ENCODE measurements around the gene TYW1. TPM values are rescaled to one million over a fixed set of nuclear protein-coding genes. Genes with fewer than 3 reads are reported as not detected.
"Not testable (repeated sequence)": the region's sequence is repeated elsewhere in the genome, so short reads cannot be mapped to it uniquely, and the experiment has no call there.

TYW1 gene
- total RNA-seq, 5 donors from 2014 or later (not counting 1 experiment from before 2014, with no cell fraction given) = 20.1 to 26.7 (median 22.7) TPM

GRCh38 chr7:66989552-66989951 lies 7.1 kb upstream of the TYW1 start:
- CTCF ChIA-PET, H3K27me3 Mint-ChIP-seq: not testable (repeated sequence)

GRCh38 chr7:66994051-66994450 lies 2.6 kb upstream of the TYW1 start:
- peaks cover 27 to 35% (median 32%) of the 10 kb centered on the region in 3 donors for H3K4me1 Mint-ChIP-seq
- no CpG with 5 or more reads among the region's 5 CpGs for WGBS (ENCODE audit: insufficient coverage)
- Histone ChIP-seq H3K27ac (ENCODE audit: low read length) (peak overlapping the region; percentile 98), H3K36me3 (ENCODE audit: control insufficient read depth in 2 of 2, extremely low read depth in 1 of 2, insufficient read depth in 1 of 2, low read length in 1 of 2) (peaks cover 0 to 25% of the 10 kb centered on the region in 2 donors), H3K4me1 (ENCODE audit: control insufficient read depth in 1 of 2, extremely low read depth in 1 of 2, insufficient read depth in 2 of 2, low read length in 2 of 2) (peaks cover 6 to 19% of the 10 kb centered on the region in 2 experiments), H3K4me3 (ENCODE audit: control insufficient read depth in 1 of 2, extremely low read depth in 1 of 2, low read length in 1 of 2) (peak overlapping the region in 1 of 2 donors; percentile 86)
- peaks cover 16% of the 10 kb centered on the region for H3K36me3 Mint-ChIP-seq
- DNase-seq; H3K9me3 Mint-ChIP-seq; POLR2A ChIA-PET; H3K27me3 ChIP-seq (replicated peaks in 1 of 2; ENCODE audit: control insufficient read depth in 2 of 2, extremely low read depth in 1 of 2, insufficient read depth in 2 of 2, low read length in 1 of 2); H3K27me3 Mint-ChIP-seq; CTCF ChIA-PET; H3K9me3 ChIP-seq; ATAC-seq (replicated peaks in 1 of 4): not testable (repeated sequence)
- H3K4me3 Mint-ChIP-seq = peak overlapping the region; percentile 91 to 100 (median 98)
- H3K27ac Mint-ChIP-seq = peak overlapping the region; percentile 100

More at GRCh38 chr7:66989552-66989951, 7.1 kb upstream of the TYW1 start:
- WGBS (ENCODE audit: insufficient coverage) = no CpG with 5 or more reads among the region's 3 CpGs
- H3K27me3 ChIP-seq (replicated peaks in 1 of 2; ENCODE audit: control insufficient read depth in 2 of 2, extremely low read depth in 1 of 2, insufficient read depth in 2 of 2, low read length in 1 of 2); H3K27ac Mint-ChIP-seq; DNase-seq; H3K27ac ChIP-seq (ENCODE audit: low read length); H3K4me3 Mint-ChIP-seq; H3K9me3 ChIP-seq; H3K9me3 Mint-ChIP-seq; H3K4me3 ChIP-seq (ENCODE audit: control insufficient read depth in 1 of 2, extremely low read depth in 1 of 2, low read length in 1 of 2); ATAC-seq (replicated peaks in 1 of 4): not testable (repeated sequence)
- Mint-ChIP-seq H3K4me1 (peaks cover 18 to 22% (median 21%) of the 10 kb centered on the region in 3 donors), H3K36me3 (peaks cover 31% of the 10 kb centered on the region)
- peaks cover 0 to 42% of the 10 kb centered on the region in 2 donors for H3K36me3 ChIP-seq (ENCODE audit: control insufficient read depth in 2 of 2, extremely low read depth in 1 of 2, insufficient read depth in 1 of 2, low read length in 1 of 2)
- H3K4me1 ChIP-seq (ENCODE audit: control insufficient read depth in 1 of 2, extremely low read depth in 1 of 2, insufficient read depth in 2 of 2, low read length in 2 of 2) = peaks cover 6 to 10% of the 10 kb centered on the region in 2 experiments
- POLR2A ChIA-PET = interaction anchor here in 1 of 2 donors (0.7 kb wide), 1 partner anchor 68 kb away, joined by 4 read pairs; no protein-coding TSS in a partner anchor

GRCh38 chr7:66994691-66995049 lies 2.0 kb upstream of the TYW1 start:
- WGBS (ENCODE audit: insufficient coverage) = 0% methylated on average over 5 of the region's 9 CpGs
- Histone ChIP-seq H3K36me3 (ENCODE audit: control insufficient read depth in 2 of 2, extremely low read depth in 1 of 2, insufficient read depth in 1 of 2, low read length in 1 of 2) (peaks cover 0 to 22% of the 10 kb centered on the region in 2 donors), H3K4me1 (ENCODE audit: control insufficient read depth in 1 of 2, extremely low read depth in 1 of 2, insufficient read depth in 2 of 2, low read length in 2 of 2) (peaks cover 6 to 19% of the 10 kb centered on the region in 2 experiments), H3K4me3 (ENCODE audit: control insufficient read depth in 1 of 2, extremely low read depth in 1 of 2, low read length in 1 of 2) (peak overlapping the region; percentile 72 to 86), H3K27ac (ENCODE audit: low read length) (peak overlapping the region; percentile 98)
- Mint-ChIP-seq H3K4me3 (peak overlapping the region; percentile 91 to 100 (median 98)), H3K36me3 (peaks cover 14% of the 10 kb centered on the region), H3K4me1 (peaks cover 27 to 35% (median 32%) of the 10 kb centered on the region in 3 donors), H3K27ac (peak overlapping the region; percentile 100)
- H3K9me3 Mint-ChIP-seq; CTCF ChIA-PET; H3K27me3 Mint-ChIP-seq; H3K27me3 ChIP-seq (replicated peaks in 1 of 2; ENCODE audit: control insufficient read depth in 2 of 2, extremely low read depth in 1 of 2, insufficient read depth in 2 of 2, low read length in 1 of 2); H3K9me3 ChIP-seq: not testable (repeated sequence)
- ATAC-seq (replicated peaks in 1 of 4) = peak; percentile 54 to 59 (median 58)
- POLR2A ChIA-PET = interaction anchor here in 1 of 2 donors (1.2 to 1.7 kb wide), 3 partner anchors 9 to 254 kb away, joined by 3 to 8 read pairs (median 7); partner anchors contain the start of genes RABGEF1 and TMEM248
- DNase-seq = peak; percentile 5 to 75 (median 57)

GRCh38 chr7:66995050-66995776 lies 1.4 kb upstream of the TYW1 start, which contains the start of gene SBDS:
TSS of gene SBDS (minus strand) at chr7:66995586. CDS start at chr7:66995417, 169 bp downstream.
- H3K27me3 ChIP-seq (replicated peaks in 1 of 2; ENCODE audit: control insufficient read depth in 2 of 2, extremely low read depth in 1 of 2, insufficient read depth in 2 of 2, low read length in 1 of 2); H3K9me3 ChIP-seq; H3K27me3 Mint-ChIP-seq; H3K9me3 Mint-ChIP-seq: not testable (repeated sequence)
- peaks cover 27 to 35% (median 32%) of the 10 kb centered on the region in 3 donors for H3K4me1 Mint-ChIP-seq
- peak within 1 kb of the TSS; percentile 91 to 100 (median 98) for H3K4me3 Mint-ChIP-seq
- CTCF ChIA-PET = interaction anchor here in 1 of 2 donors (0.5 to 1.2 kb wide), 4 partner anchors 151 to 1244 kb away, joined by 3 read pairs; no protein-coding TSS in a partner anchor
- H3K4me1 ChIP-seq (ENCODE audit: control insufficient read depth in 1 of 2, extremely low read depth in 1 of 2, insufficient read depth in 2 of 2, low read length in 2 of 2) = peaks cover 6 to 19% of the 10 kb centered on the region in 2 experiments
- under 1% methylated on average over 46 of the region's 59 CpGs for WGBS (ENCODE audit: insufficient coverage)
- peaks cover 0 to 20% of the 10 kb centered on the region in 2 donors for H3K36me3 ChIP-seq (ENCODE audit: control insufficient read depth in 2 of 2, extremely low read depth in 1 of 2, insufficient read depth in 1 of 2, low read length in 1 of 2)
- H3K36me3 Mint-ChIP-seq = peaks cover 14% of the 10 kb centered on the region
- ATAC-seq (replicated peaks in 1 of 4) (peak; percentile 63 to 65 (median 64)), DNase-seq (peak; percentile 78 to 97 (median 93))
- POLR2A ChIA-PET = interaction anchor here (0.5 to 1.7 kb wide), 11 partner anchors 8 to 1957 kb away, joined by 3 to 13 read pairs (median 5); partner anchors contain the start of genes RABGEF1 (in 1 of the 2) and TMEM248 (in 1 of the 2)
- peak within 1 kb of the TSS; percentile 100 for H3K27ac Mint-ChIP-seq
- peak within 1 kb of the TSS; percentile 80 to 86 for H3K4me3 ChIP-seq (ENCODE audit: control insufficient read depth in 1 of 2, extremely low read depth in 1 of 2, low read length in 1 of 2)
- peak within 1 kb of the TSS; percentile 98 for H3K27ac ChIP-seq (ENCODE audit: low read length)

GRCh38 chr7:67000601-67001258 lies 4.1 kb downstream of the TYW1 start:
- H3K9me3 Mint-ChIP-seq, CTCF ChIA-PET: not testable (repeated sequence)

GRCh38 chr7:67004145-67004544 lies 7.5 kb downstream of the TYW1 start:
- H3K4me3 ChIP-seq (ENCODE audit: control insufficient read depth in 1 of 2, extremely low read depth in 1 of 2, low read length in 1 of 2); ATAC-seq (replicated peaks in 1 of 4); H3K27ac Mint-ChIP-seq; H3K27me3 ChIP-seq (replicated peaks in 1 of 2; ENCODE audit: control insufficient read depth in 2 of 2, extremely low read depth in 1 of 2, insufficient read depth in 2 of 2, low read length in 1 of 2); H3K9me3 ChIP-seq; H3K27me3 Mint-ChIP-seq; H3K4me3 Mint-ChIP-seq; H3K27ac ChIP-seq (ENCODE audit: low read length); CTCF ChIA-PET; POLR2A ChIA-PET; DNase-seq; H3K4me1 ChIP-seq (ENCODE audit: control insufficient read depth in 1 of 2, extremely low read depth in 1 of 2, insufficient read depth in 2 of 2, low read length in 2 of 2); H3K9me3 Mint-ChIP-seq: not testable (repeated sequence)
- no CpG with 5 or more reads among the region's 2 CpGs for WGBS (ENCODE audit: insufficient coverage)
- peaks cover 8 to 23% (median 14%) of the 10 kb centered on the region in 3 donors for H3K4me1 Mint-ChIP-seq
- peaks cover 5 to 21% of the 10 kb centered on the region in 2 donors for H3K36me3 ChIP-seq (ENCODE audit: control insufficient read depth in 2 of 2, extremely low read depth in 1 of 2, insufficient read depth in 1 of 2, low read length in 1 of 2)
- H3K36me3 Mint-ChIP-seq = peaks cover 35% of the 10 kb centered on the region

More at GRCh38 chr7:67000601-67001258, 4.1 kb downstream of the TYW1 start:
- WGBS (ENCODE audit: insufficient coverage) = no CpG with 5 or more reads among the region's 5 CpGs
- H3K4me3 ChIP-seq (ENCODE audit: control insufficient read depth in 1 of 2, extremely low read depth in 1 of 2, low read length in 1 of 2); H3K36me3 ChIP-seq (ENCODE audit: control insufficient read depth in 2 of 2, extremely low read depth in 1 of 2, insufficient read depth in 1 of 2, low read length in 1 of 2); H3K4me3 Mint-ChIP-seq; H3K27ac ChIP-seq (ENCODE audit: low read length); POLR2A ChIA-PET; H3K27me3 Mint-ChIP-seq; H3K27me3 ChIP-seq (replicated peaks in 1 of 2; ENCODE audit: control insufficient read depth in 2 of 2, extremely low read depth in 1 of 2, insufficient read depth in 2 of 2, low read length in 1 of 2); H3K4me1 ChIP-seq (ENCODE audit: control insufficient read depth in 1 of 2, extremely low read depth in 1 of 2, insufficient read depth in 2 of 2, low read length in 2 of 2); H3K27ac Mint-ChIP-seq; H3K9me3 ChIP-seq; ATAC-seq (replicated peaks in 1 of 4): not testable (repeated sequence)
- H3K36me3 Mint-ChIP-seq = peaks cover 15% of the 10 kb centered on the region
- DNase-seq = peak in 1 of 35 experiments; percentile 19
- H3K4me1 Mint-ChIP-seq = peaks cover 10 to 29% (median 25%) of the 10 kb centered on the region in 3 donors
